Mesendoderm (in vitro differentiated cells): ENCODE data around the gene GAB3.

Experiments used
- DNase-seq: peaks from one replicate; pipeline ENCODE4 v3.0.0; 2013
- H2AK5ac ChIP-seq: 2 replicates; pipeline ENCODE4 v1.6.1; 2013; ENCODE audit warnings: low read length, inconsistent platforms
- H2BK120ac ChIP-seq: 2 replicates; pipeline ENCODE4 v1.6.1; 2013; ENCODE audit warnings: low read depth, mild to moderate bottlenecking, low read length, moderate library complexity, mixed read lengths
- H2BK15ac ChIP-seq: replicated peaks from 2 replicates; pipeline ENCODE4 v1.6.1; 2013; ENCODE audit warnings: low read depth, mild to moderate bottlenecking, moderate library complexity
- H2BK5ac ChIP-seq: 2 replicates; pipeline ENCODE4 v1.6.1; 2013; ENCODE audit warnings: low read length, inconsistent platforms
- H3K18ac ChIP-seq: 2 replicates; pipeline ENCODE4 v1.6.1; 2013; ENCODE audit warnings: mild to moderate bottlenecking, low read length, mixed read lengths
- H3K23ac ChIP-seq: one replicate; pipeline ENCODE4 v1.6.1; 2013; ENCODE audit warnings: low read length
- H3K27ac ChIP-seq: 2 replicates; pipeline ENCODE4 v1.5.1; 2013; ENCODE audit warnings: low read depth, mild to moderate bottlenecking, inconsistent platforms, low read length, moderate library complexity
- H3K27me3 ChIP-seq: 2 replicates; pipeline ENCODE4 v1.6.1; 2013; ENCODE audit warnings: low read length, control low read depth, mild to moderate bottlenecking, inconsistent platforms; ENCODE audit not compliant: insufficient read depth, poor library complexity
- H3K36me3 ChIP-seq: 2 replicates; pipeline ENCODE4 v1.6.1; 2013; ENCODE audit warnings: low read length, inconsistent platforms; ENCODE audit not compliant: control insufficient read depth, insufficient read depth
- H3K4ac ChIP-seq: one replicate; pipeline ENCODE4 v1.6.1; 2013; ENCODE audit warnings: low read depth, mild to moderate bottlenecking, low read length, moderate library complexity
- H3K4me1 ChIP-seq: 2 replicates; pipeline ENCODE4 v1.6.1; 2013; ENCODE audit warnings: low read depth, low read length, inconsistent platforms; ENCODE audit not compliant: control insufficient read depth
- H3K4me2 ChIP-seq: 2 replicates; pipeline ENCODE4 v1.6.1; 2013; ENCODE audit warnings: low read length
- H3K4me3 ChIP-seq: 2 replicates; pipeline ENCODE4 v1.5.1; 2013; ENCODE audit warnings: mild to moderate bottlenecking, low read length
- H3K56ac ChIP-seq: one replicate; pipeline ENCODE4 v1.6.1; 2013; ENCODE audit warnings: low read length
- H3K79me1 ChIP-seq: 2 replicates; pipeline ENCODE4 v1.6.1; 2013; ENCODE audit warnings: low read length, inconsistent platforms
- H3K79me2 ChIP-seq: 2 replicates; pipeline ENCODE4 v1.6.1; 2013; ENCODE audit warnings: mild to moderate bottlenecking, low read length; ENCODE audit not compliant: control insufficient read depth, insufficient read depth
- H3K9ac ChIP-seq: 2 replicates; pipeline ENCODE4 v1.6.1; 2013; ENCODE audit warnings: low read length, inconsistent platforms
- H4K5ac ChIP-seq: one replicate; pipeline ENCODE4 v1.6.1; 2013; ENCODE audit warnings: low read length
- H4K8ac ChIP-seq: one replicate; pipeline ENCODE4 v1.6.1; 2013; ENCODE audit warnings: low read depth, mild to moderate bottlenecking, control low read depth, low read length, moderate library complexity
- WGBS: extraction: QIAGEN DNeasy Blood & Tissue Kit; methylation state at CpG from one replicate; pipeline ENCODE4 v1.1.7; 2013; ENCODE audit warnings: low lambda C conversion rate, missing lambda C conversion rate; ENCODE audit not compliant: insufficient coverage; ENCODE audit errors: extremely low coverage; 5-methylcytosine and 5-hydroxymethylcytosine counted together

GAB3 gene

GRCh38 chrX:154712781-154713740 lies 37.8 kb downstream of the GAB3 start:
- Histone ChIP-seq H2BK15ac (no peak overlapping the region), H3K27ac (no peak overlapping the region)
- DNase-seq: no peak

GRCh38 chrX:154711264-154711663 lies 39.6 kb downstream of the GAB3 start:
- no peaks in the 10 kb centered on the region for H3K36me3 ChIP-seq
- H3K23ac ChIP-seq: no peak overlapping the region
- H3K4me3 ChIP-seq: no peak overlapping the region
- no peak for DNase-seq
- H3K4ac ChIP-seq: no peak overlapping the region
- no peak overlapping the region for H2BK15ac ChIP-seq
- WGBS: no CpG with 5 or more reads among the region's 1 CpG
- H3K4me2 ChIP-seq: no peak overlapping the region
- no peak overlapping the region for H3K56ac ChIP-seq
- no peak overlapping the region for H4K5ac ChIP-seq
- no peak overlapping the region for H2BK5ac ChIP-seq
- no peak overlapping the region for H3K27ac ChIP-seq
- H3K79me1 ChIP-seq: no peaks in the 10 kb centered on the region
- no peak overlapping the region for H4K8ac ChIP-seq
- H3K27me3 ChIP-seq: no peaks in the 10 kb centered on the region
- no peak overlapping the region for H2BK120ac ChIP-seq
- no peaks in the 10 kb centered on the region for H3K79me2 ChIP-seq
- no peak overlapping the region for H3K18ac ChIP-seq
- H3K9ac ChIP-seq: no peak overlapping the region
- H2AK5ac ChIP-seq: no peak overlapping the region
- no peaks in the 10 kb centered on the region for H3K4me1 ChIP-seq

More at GRCh38 chrX:154712781-154713740, 37.8 kb downstream of the GAB3 start:
- Histone ChIP-seq H4K8ac (no peak overlapping the region), H3K56ac (no peak overlapping the region), H3K27me3 (no peaks in the 10 kb centered on the region), H3K36me3 (no peaks in the 10 kb centered on the region), H3K79me2 (no peaks in the 10 kb centered on the region), H3K4me1 (no peaks in the 10 kb centered on the region), H4K5ac (no peak overlapping the region), H3K18ac (no peak overlapping the region), H3K4me2 (no peak overlapping the region), H2AK5ac (no peak overlapping the region), H3K79me1 (no peaks in the 10 kb centered on the region), H3K23ac (no peak overlapping the region), H3K9ac (no peak overlapping the region), H3K4ac (no peak overlapping the region), H3K4me3 (no peak overlapping the region), H2BK5ac (no peak overlapping the region), H2BK120ac (no peak overlapping the region)
- no CpG with 5 or more reads among the region's 7 CpGs for WGBS

GRCh38 chrX:154710309-154710708 lies 40.6 kb downstream of the GAB3 start:
- no peaks in the 10 kb centered on the region for H3K27me3 ChIP-seq
- no CpG with 5 or more reads among the region's 4 CpGs for WGBS

GRCh38 chrX:154698630-154699248 lies 52.1 kb downstream of the GAB3 start:
- H3K56ac ChIP-seq: no peak overlapping the region
- H2AK5ac ChIP-seq: no peak overlapping the region
- no peak overlapping the region for H3K27ac ChIP-seq
- H3K36me3 ChIP-seq: no peaks in the 10 kb centered on the region
- H4K5ac ChIP-seq: no peak overlapping the region
- no peak overlapping the region for H3K23ac ChIP-seq
- no peak overlapping the region for H3K4ac ChIP-seq
- no peaks in the 10 kb centered on the region for H3K79me1 ChIP-seq
- no CpG with 5 or more reads among the region's 6 CpGs for WGBS
- H2BK15ac ChIP-seq: no peak overlapping the region
- H3K79me2 ChIP-seq: no peaks in the 10 kb centered on the region
- no peaks in the 10 kb centered on the region for H3K27me3 ChIP-seq
- H3K9ac ChIP-seq: no peak overlapping the region
- no peak overlapping the region for H3K4me2 ChIP-seq
- H2BK120ac ChIP-seq: no peak overlapping the region
- no peaks in the 10 kb centered on the region for H3K4me1 ChIP-seq
- H2BK5ac ChIP-seq: no peak overlapping the region
- no peak overlapping the region for H3K4me3 ChIP-seq
- H4K8ac ChIP-seq: no peak overlapping the region
- no peak for DNase-seq
- H3K18ac ChIP-seq: no peak overlapping the region

More at GRCh38 chrX:154710309-154710708, 40.6 kb downstream of the GAB3 start:
- H3K18ac ChIP-seq: no peak overlapping the region
- no peak overlapping the region for H4K5ac ChIP-seq
- no peak overlapping the region for H3K9ac ChIP-seq
- no peak overlapping the region for H3K23ac ChIP-seq
- H3K27ac ChIP-seq: no peak overlapping the region
- no peaks in the 10 kb centered on the region for H3K79me2 ChIP-seq
- DNase-seq: no peak
- no peak overlapping the region for H2AK5ac ChIP-seq
- H3K36me3 ChIP-seq: no peaks in the 10 kb centered on the region
- H2BK120ac ChIP-seq: no peak overlapping the region
- no peak overlapping the region for H2BK5ac ChIP-seq
- no peak overlapping the region for H3K4ac ChIP-seq
- no peak overlapping the region for H4K8ac ChIP-seq
- no peaks in the 10 kb centered on the region for H3K4me1 ChIP-seq
- no peak overlapping the region for H2BK15ac ChIP-seq
- H3K79me1 ChIP-seq: no peaks in the 10 kb centered on the region
- no peak overlapping the region for H3K56ac ChIP-seq
- H3K4me2 ChIP-seq: no peak overlapping the region
- H3K4me3 ChIP-seq: no peak overlapping the region

GRCh38 chrX:154696676-154697045 lies 54.2 kb downstream of the GAB3 start:
- no CpG with 5 or more reads among the region's 1 CpG for WGBS

More at GRCh38 chrX:154696676-154697045, 54.2 kb downstream of the GAB3 start:
- Histone ChIP-seq H2BK120ac (no peak overlapping the region), H3K18ac (no peak overlapping the region), H2AK5ac (no peak overlapping the region), H4K8ac (no peak overlapping the region), H3K4me1 (no peaks in the 10 kb centered on the region), H2BK5ac (no peak overlapping the region), H3K4me2 (no peak overlapping the region), H3K56ac (no peak overlapping the region), H3K4me3 (no peak overlapping the region), H3K27me3 (no peaks in the 10 kb centered on the region), H2BK15ac (no peak overlapping the region), H3K9ac (no peak overlapping the region), H4K5ac (no peak overlapping the region), H3K27ac (no peak overlapping the region), H3K79me2 (no peaks in the 10 kb centered on the region), H3K23ac (no peak overlapping the region), H3K36me3 (no peaks in the 10 kb centered on the region), H3K79me1 (no peaks in the 10 kb centered on the region), H3K4ac (no peak overlapping the region)
- DNase-seq: no peak
